Measurements from ENCODE around the gene WDR93.
"Not testable (repeated sequence)": the region's sequence is repeated elsewhere in the genome, so short reads cannot be mapped to it uniquely, and the experiment has no call there.

WDR93 gene

DNA sequence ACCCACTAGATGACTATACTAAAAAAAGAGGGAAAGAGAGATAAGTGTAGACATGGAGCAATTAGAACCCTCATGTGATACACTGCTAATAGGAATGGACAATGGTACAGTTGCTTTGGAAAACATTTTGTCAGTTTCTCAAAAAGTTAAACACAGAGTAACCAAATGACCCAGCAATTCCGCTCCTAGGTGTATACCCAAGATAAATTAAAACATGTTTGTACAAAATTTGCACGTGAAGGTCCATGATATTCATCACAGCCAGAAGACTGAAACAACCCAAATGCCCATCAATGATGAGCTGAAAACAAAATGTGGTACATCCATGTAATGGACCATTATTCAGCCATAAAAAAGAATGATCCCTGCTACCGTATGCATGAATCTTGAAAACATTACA, 97.3 kb downstream of the WDR93 start:
- Histone ChIP-seq H3K27me3 (ENCODE audit: insufficient read depth, low read depth) (no peaks in the 10 kb centered on the region), H3K36me3 (ENCODE audit: insufficient read depth) (no peaks in the 10 kb centered on the region), H3K4me1 (ENCODE audit: low read depth, poor library complexity, severe bottlenecking) (peaks cover 2% of the 10 kb centered on the region), H3K4me3 (IDR thresholded peaks at IDR 0.05; ENCODE audit: insufficient read depth, low read depth, low read length) (no peak overlapping the region), H4K20me1 (ENCODE audit: insufficient read depth) (no peaks in the 10 kb centered on the region), H3K79me2 (ENCODE audit: insufficient read depth, low read depth) (no peaks in the 10 kb centered on the region), H3K27ac (no peak overlapping the region), H3K4me2 (no peak overlapping the region), H2AFZ (ENCODE audit: low read depth) (no peak overlapping the region), H3K9ac (no peak overlapping the region)
- TF ChIP-seq, protein P1, sequence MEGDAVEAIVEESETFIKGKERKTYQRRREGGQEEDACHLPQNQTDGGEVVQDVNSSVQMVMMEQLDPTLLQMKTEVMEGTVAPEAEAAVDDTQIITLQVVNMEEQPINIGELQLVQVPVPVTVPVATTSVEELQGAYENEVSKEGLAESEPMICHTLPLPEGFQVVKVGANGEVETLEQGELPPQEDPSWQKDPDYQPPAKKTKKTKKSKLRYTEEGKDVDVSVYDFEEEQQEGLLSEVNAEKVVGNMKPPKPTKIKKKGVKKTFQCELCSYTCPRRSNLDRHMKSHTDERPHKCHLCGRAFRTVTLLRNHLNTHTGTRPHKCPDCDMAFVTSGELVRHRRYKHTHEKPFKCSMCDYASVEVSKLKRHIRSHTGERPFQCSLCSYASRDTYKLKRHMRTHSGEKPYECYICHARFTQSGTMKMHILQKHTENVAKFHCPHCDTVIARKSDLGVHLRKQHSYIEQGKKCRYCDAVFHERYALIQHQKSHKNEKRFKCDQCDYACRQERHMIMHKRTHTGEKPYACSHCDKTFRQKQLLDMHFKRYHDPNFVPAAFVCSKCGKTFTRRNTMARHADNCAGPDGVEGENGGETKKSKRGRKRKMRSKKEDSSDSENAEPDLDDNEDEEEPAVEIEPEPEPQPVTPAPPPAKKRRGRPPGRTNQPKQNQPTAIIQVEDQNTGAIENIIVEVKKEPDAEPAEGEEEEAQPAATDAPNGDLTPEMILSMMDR (conservative IDR thresholded peaks at IDR 0.05; ENCODE audit: low read depth, low read length) = no peak

DNA sequence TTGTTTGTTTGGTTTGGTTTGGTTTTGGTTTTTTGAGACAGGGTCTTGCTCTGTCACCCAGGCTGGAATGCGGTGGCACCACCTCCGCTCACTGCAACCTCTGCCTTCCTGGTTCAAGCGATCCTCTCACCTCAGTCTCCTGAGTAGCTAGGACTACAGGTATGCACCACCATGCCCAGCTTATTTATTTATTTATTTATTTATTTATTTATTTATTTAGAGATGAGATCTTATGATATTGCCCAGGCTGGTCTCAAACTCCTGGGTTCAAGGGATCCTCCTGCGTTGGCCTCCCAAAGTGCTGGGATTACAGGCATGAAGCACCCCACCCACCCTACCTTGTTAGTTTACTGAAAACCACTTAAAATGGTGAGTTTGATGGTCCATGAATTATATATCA, 98.0 kb downstream of the WDR93 start:
- H3K79me2 ChIP-seq (ENCODE audit: insufficient read depth, low read depth); H3K4me2 ChIP-seq; H3K36me3 ChIP-seq (ENCODE audit: insufficient read depth); H4K20me1 ChIP-seq (ENCODE audit: insufficient read depth); H2AFZ ChIP-seq (ENCODE audit: low read depth); H3K9ac ChIP-seq; H3K27me3 ChIP-seq (ENCODE audit: insufficient read depth, low read depth); H3K4me1 ChIP-seq (ENCODE audit: low read depth, poor library complexity, severe bottlenecking); H3K4me3 ChIP-seq (IDR thresholded peaks at IDR 0.05; ENCODE audit: insufficient read depth, low read depth, low read length); H3K27ac ChIP-seq: not testable (repeated sequence)

DNA sequence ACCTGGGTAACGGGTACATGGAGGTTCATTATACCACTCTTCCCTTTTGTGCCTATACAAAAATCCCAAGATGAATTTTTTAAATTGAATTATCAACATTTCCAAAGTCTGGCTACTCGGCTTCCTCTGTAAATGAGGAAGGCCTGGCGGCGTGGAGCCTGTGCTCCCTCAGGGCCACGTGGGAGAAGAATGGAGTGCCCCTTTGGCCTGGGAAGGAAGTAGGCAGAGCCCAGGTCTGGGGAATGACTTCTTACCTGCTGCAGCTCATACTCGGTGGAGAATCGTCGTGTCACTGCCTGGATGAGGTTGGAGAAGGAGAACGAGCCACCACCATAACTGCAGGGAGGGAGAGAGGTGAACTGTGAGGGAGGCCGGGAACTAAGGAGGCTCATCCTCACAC, 99.6 kb downstream of the WDR93 start:
- no peak overlapping the region for H2AFZ ChIP-seq (ENCODE audit: low read depth)
- H4K20me1 ChIP-seq (ENCODE audit: insufficient read depth) = no peaks in the 10 kb centered on the region
- no peak overlapping the region for H3K4me2 ChIP-seq
- no peaks in the 10 kb centered on the region for H3K27me3 ChIP-seq (ENCODE audit: insufficient read depth, low read depth)
- H3K79me2 ChIP-seq (ENCODE audit: insufficient read depth, low read depth) = no peaks in the 10 kb centered on the region
- TF ChIP-seq, protein P1 (conservative IDR thresholded peaks at IDR 0.05; ENCODE audit: low read depth, low read length) = no peak
- no peaks in the 10 kb centered on the region for H3K36me3 ChIP-seq (ENCODE audit: insufficient read depth)
- no peaks in the 10 kb centered on the region for H3K4me1 ChIP-seq (ENCODE audit: low read depth, poor library complexity, severe bottlenecking)
- H3K9ac ChIP-seq = no peak overlapping the region
- no peak overlapping the region for H3K27ac ChIP-seq
- H3K4me3 ChIP-seq (IDR thresholded peaks at IDR 0.05; ENCODE audit: insufficient read depth, low read depth, low read length) = no peak overlapping the region

DNA sequence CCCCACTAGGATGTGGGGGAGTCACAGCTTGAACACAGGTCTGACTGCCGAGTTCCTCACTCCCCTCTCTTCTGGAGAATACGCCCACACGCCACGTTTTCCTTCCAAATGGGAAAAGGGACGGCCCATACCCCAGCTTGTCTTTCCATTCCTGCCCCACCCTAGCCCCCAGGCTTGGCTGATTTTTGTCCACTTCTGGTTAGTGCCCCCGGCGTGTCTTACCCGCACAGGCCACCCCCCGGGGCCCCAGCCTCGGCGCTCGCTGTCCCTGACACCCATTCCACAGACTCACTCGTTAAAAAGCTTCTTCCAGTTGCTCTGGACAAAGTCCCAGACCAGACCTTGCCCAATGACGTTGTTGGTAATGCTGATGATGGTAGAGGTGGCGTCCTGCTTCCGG, 100.0 kb downstream of the WDR93 start:
- no peak overlapping the region for H3K4me2 ChIP-seq
- no peak overlapping the region for H3K4me3 ChIP-seq (IDR thresholded peaks at IDR 0.05; ENCODE audit: insufficient read depth, low read depth, low read length)
- H3K9ac ChIP-seq = no peak overlapping the region
- TF ChIP-seq, protein P1 (conservative IDR thresholded peaks at IDR 0.05; ENCODE audit: low read depth, low read length) = no peak
- H3K27ac ChIP-seq = no peak overlapping the region
- H3K4me1 ChIP-seq (ENCODE audit: low read depth, poor library complexity, severe bottlenecking) = no peaks in the 10 kb centered on the region
- no peaks in the 10 kb centered on the region for H3K27me3 ChIP-seq (ENCODE audit: insufficient read depth, low read depth)
- no peak overlapping the region for H2AFZ ChIP-seq (ENCODE audit: low read depth)
- no peaks in the 10 kb centered on the region for H3K79me2 ChIP-seq (ENCODE audit: insufficient read depth, low read depth)
- no peaks in the 10 kb centered on the region for H3K36me3 ChIP-seq (ENCODE audit: insufficient read depth)
- no peaks in the 10 kb centered on the region for H4K20me1 ChIP-seq (ENCODE audit: insufficient read depth)

DNA sequence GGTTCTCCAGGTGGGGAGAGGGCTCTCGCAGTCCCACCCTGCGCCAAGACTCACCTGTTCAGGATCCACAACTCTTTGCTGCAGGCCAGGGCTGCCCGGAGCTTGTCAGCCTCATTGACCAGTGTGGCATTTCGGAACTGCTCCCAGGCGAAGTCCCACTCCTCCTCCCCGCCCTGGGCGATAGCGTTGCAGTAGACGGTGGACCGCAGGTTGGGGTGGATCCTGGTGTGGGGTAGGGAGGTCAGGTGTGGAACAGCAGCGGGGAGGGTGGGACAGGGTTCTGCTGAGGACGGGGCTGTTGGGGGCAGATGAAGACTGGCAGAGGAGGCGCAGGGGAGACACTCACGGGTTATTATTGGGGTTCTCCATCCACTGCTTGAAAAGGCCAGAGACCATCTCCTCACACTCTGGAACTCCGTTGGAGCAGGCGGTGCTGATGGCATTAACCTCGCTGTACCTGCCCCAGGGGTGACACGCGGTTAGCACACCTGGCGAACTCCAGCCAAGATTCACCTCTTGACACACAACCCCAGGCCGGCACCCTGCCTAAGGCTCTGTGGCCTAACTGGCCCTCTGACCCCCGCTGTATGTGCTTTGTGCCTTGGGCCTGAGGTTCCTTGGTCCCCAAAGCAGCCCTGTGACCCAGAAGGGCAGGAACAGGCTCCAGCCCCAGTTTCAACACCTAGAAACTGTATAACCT, 101.6 kb downstream of the WDR93 start:
- H2AFZ ChIP-seq (ENCODE audit: low read depth) = no peak overlapping the region
- H4K20me1 ChIP-seq (ENCODE audit: insufficient read depth) = no peaks in the 10 kb centered on the region
- no peak overlapping the region for H3K9ac ChIP-seq
- no peaks in the 10 kb centered on the region for H3K79me2 ChIP-seq (ENCODE audit: insufficient read depth, low read depth)
- H3K27me3 ChIP-seq (ENCODE audit: insufficient read depth, low read depth) = no peaks in the 10 kb centered on the region
- H3K27ac ChIP-seq = no peak overlapping the region
- no peaks in the 10 kb centered on the region for H3K36me3 ChIP-seq (ENCODE audit: insufficient read depth)
- no peak overlapping the region for H3K4me2 ChIP-seq
- no peak overlapping the region for H3K4me3 ChIP-seq (IDR thresholded peaks at IDR 0.05; ENCODE audit: insufficient read depth, low read depth, low read length)
- TF ChIP-seq, protein P1 (conservative IDR thresholded peaks at IDR 0.05; ENCODE audit: low read depth, low read length) = no peak
- H3K4me1 ChIP-seq (ENCODE audit: low read depth, poor library complexity, severe bottlenecking) = no peaks in the 10 kb centered on the region

Data from KMS-11 (cell line).